Left ventricle myocardium inferior (tissue), 1 donor: Measurements from ENCODE around the gene PDE6B. TPM values are rescaled to one million over a fixed set of nuclear protein-coding genes. Genes with fewer than 3 reads are reported as not detected.

Source experiments
- DNase-seq: peaks from one replicate; pipeline ENCODE4 v3.0.0-alpha.2; 2020
- H3K27ac ChIP-seq: fragments of 200-600 bp; replicated peaks from 2 replicates; pipeline ENCODE4 v1.8.0; 2021
- H3K27me3 ChIP-seq: fragments of 200-600 bp; 2 replicates; pipeline ENCODE4 v1.8.0; 2021; ENCODE audit warnings: low read depth
- H3K36me3 ChIP-seq: fragments of 200-600 bp; 2 replicates; pipeline ENCODE4 v1.8.0; 2021
- H3K4me1 ChIP-seq: fragments of 200-600 bp; 2 replicates; pipeline ENCODE4 v1.8.0; 2021
- H3K4me3 ChIP-seq: fragments of 200-600 bp; 2 replicates; pipeline ENCODE4 v1.8.0; 2021; ENCODE audit warnings: mild to moderate bottlenecking, moderate library complexity
- H3K9me3 ChIP-seq: fragments of 200-600 bp; replicated peaks from 2 replicates; pipeline ENCODE4 v1.8.0; 2021
- intact Hi-C: fragments of 100-400 bp; cut with micrococcal nuclease; formaldehyde crosslinking; loops from one replicate; pipeline ENCODE4 v1.11.0; 2022
- total RNA-seq: library from RNA; stranded (reverse); fragmentation: NEBNext Ultra II Directional; extraction: Animal tissue kit (Norgen Biotek cat#: 25700); gene quantifications from one replicate; pipeline ENCODE4 v1.2.1, GENCODE V29; 2021
- TF ChIP-seq, protein P1 (sequence below): fragments of 200-600 bp; IDR thresholded peaks from 2 replicates; pipeline ENCODE4 v1.8.0; 2021; ENCODE audit warnings: antibody characterized with exemption, mild to moderate bottlenecking, borderline replicate concordance
- donor health status: DM: no; HTN: yes; CAD: no; lungs with severe emphysema.

The PDE6B gene
- total RNA-seq, 1 donor from 2014 or later: 2.7 TPM

DNA sequence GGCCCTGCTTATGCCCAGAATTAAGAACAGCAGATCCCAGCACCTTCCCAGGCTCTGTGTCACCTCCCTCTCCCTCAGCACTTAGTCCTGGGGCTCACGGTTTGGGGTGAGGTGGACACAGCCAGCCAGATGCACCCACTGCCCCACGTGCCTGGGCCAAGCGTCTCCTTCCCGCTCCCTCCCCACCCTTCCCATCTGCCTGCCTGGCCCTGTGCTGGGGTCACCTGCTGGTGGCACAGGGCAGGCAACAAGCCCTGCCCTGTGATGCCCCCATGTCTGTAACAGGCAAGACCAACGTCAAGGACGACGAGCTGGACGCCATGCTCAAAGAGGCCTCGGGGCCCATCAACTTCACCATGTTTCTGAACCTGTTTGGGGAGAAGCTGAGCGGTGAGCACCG, 54.3 kb downstream of the PDE6B start:
- no peak overlapping the region for H3K27ac ChIP-seq
- DNase-seq: no peak
- intact Hi-C loops: no loop called here

DNA sequence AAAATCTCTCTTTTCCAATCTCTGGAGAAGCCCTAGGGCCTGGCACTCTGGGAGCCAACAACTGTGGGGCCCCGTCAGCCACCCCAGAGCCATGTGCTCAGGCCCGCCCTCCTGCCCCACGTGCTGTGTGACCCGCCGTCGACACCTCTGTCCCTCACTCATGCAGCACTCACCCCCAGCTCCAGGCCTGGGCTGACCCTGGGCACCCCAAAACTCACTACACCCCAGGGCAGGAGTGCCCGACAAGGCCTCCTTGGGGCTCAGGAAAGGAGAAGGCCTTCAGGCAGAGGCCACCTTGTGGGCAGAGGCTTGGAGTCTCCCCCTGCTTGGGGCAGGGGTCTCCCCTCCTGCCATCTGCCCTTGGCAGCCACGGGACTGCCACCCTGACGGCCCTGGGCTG, 54.7 kb downstream of the PDE6B start:
- Histone ChIP-seq H3K9me3 (no peaks in the 10 kb centered on the region), H3K4me3 (no peak overlapping the region), H3K4me1 (peaks cover 42% of the 10 kb centered on the region), H3K27me3 (no peaks in the 10 kb centered on the region), H3K27ac (no peak overlapping the region), H3K36me3 (no peaks in the 10 kb centered on the region)
- TF ChIP-seq, protein P1, sequence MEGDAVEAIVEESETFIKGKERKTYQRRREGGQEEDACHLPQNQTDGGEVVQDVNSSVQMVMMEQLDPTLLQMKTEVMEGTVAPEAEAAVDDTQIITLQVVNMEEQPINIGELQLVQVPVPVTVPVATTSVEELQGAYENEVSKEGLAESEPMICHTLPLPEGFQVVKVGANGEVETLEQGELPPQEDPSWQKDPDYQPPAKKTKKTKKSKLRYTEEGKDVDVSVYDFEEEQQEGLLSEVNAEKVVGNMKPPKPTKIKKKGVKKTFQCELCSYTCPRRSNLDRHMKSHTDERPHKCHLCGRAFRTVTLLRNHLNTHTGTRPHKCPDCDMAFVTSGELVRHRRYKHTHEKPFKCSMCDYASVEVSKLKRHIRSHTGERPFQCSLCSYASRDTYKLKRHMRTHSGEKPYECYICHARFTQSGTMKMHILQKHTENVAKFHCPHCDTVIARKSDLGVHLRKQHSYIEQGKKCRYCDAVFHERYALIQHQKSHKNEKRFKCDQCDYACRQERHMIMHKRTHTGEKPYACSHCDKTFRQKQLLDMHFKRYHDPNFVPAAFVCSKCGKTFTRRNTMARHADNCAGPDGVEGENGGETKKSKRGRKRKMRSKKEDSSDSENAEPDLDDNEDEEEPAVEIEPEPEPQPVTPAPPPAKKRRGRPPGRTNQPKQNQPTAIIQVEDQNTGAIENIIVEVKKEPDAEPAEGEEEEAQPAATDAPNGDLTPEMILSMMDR: no peak
- no peak for DNase-seq
- intact Hi-C loops: no loop called here

More for the DNA sequence above, 54.3 kb downstream of the PDE6B start:
- no peaks in the 10 kb centered on the region for H3K9me3 ChIP-seq
- no peak overlapping the region for H3K4me3 ChIP-seq
- no peaks in the 10 kb centered on the region for H3K27me3 ChIP-seq
- H3K4me1 ChIP-seq: peaks cover 47% of the 10 kb centered on the region
- H3K36me3 ChIP-seq: no peaks in the 10 kb centered on the region
- TF ChIP-seq, protein P1: no peak

DNA sequence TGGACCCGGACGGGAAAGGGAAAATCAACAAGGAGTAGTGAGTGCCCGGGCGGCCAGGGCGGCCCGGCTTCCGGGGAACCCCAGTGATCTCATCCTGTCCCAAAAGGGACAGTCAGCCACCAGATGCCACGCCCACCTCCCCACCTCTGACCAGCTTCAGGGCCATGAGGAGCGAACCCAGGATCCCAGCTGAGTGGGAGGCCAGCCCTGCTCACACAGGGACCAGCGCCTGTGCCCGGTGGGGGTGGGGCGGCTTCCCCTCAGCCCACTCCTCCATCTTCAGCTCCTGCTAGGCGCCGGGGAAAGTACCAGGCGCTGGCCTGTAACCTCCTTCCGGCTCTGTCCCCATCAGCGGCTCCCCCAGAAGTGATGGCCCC, 55.2 kb downstream of the PDE6B start:
- intact Hi-C loops: no loop called here
- no peaks in the 10 kb centered on the region for H3K27me3 ChIP-seq
- TF ChIP-seq, protein P1: no peak

DNA sequence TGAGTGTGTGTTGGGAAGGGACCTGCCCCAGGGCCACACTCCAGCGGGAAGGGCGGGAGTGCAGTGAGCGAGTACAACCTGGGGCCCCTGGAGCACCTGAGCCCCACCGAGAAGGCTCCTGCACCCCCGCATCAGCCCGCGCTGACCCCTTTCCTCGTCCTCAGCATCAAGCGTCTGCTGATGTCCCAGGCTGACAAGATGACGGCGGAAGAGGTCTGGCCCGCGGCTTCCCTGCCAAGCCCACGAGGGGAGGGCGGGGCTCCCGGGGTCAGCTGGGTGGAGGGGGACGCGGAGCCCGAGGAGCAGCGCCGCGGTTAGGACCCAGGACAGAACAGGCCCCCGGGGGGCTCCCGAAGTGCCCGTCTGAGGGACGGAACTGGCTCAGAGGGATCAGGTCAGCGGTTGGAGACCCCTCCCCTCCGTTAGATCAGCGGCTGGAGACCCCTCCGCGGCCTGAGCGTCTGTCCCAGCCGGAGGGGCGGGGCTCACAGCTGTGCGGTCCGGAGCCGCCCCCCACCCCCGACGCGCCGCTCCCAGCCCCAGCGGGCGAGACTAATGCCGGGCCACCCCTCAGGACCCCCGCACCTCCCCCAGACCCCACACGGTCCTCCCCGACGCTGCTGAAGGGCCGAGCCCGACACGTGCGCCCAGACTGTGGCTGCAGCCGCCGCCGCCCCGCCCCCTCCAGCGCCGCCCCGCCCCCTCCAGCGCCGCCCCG, 55.7 kb downstream of the PDE6B start:
- peak overlapping the region; percentile 71 for H3K4me3 ChIP-seq
- peaks cover 32% of the 10 kb centered on the region for H3K4me1 ChIP-seq
- no peaks in the 10 kb centered on the region for H3K9me3 ChIP-seq
- DNase-seq: peak; percentile 78
- intact Hi-C loops: no loop called here
- H3K36me3 ChIP-seq: no peaks in the 10 kb centered on the region
- no peaks in the 10 kb centered on the region for H3K27me3 ChIP-seq
- peak overlapping the region; percentile 29 for H3K27ac ChIP-seq
- TF ChIP-seq, protein P1: no peak

More for the DNA sequence above, 55.2 kb downstream of the PDE6B start:
- H3K4me1 ChIP-seq: peaks cover 38% of the 10 kb centered on the region
- DNase-seq: no peak
- H3K9me3 ChIP-seq: no peaks in the 10 kb centered on the region
- H3K4me3 ChIP-seq: peak overlapping the region; percentile 71
- no peak overlapping the region for H3K27ac ChIP-seq
- no peaks in the 10 kb centered on the region for H3K36me3 ChIP-seq

DNA sequence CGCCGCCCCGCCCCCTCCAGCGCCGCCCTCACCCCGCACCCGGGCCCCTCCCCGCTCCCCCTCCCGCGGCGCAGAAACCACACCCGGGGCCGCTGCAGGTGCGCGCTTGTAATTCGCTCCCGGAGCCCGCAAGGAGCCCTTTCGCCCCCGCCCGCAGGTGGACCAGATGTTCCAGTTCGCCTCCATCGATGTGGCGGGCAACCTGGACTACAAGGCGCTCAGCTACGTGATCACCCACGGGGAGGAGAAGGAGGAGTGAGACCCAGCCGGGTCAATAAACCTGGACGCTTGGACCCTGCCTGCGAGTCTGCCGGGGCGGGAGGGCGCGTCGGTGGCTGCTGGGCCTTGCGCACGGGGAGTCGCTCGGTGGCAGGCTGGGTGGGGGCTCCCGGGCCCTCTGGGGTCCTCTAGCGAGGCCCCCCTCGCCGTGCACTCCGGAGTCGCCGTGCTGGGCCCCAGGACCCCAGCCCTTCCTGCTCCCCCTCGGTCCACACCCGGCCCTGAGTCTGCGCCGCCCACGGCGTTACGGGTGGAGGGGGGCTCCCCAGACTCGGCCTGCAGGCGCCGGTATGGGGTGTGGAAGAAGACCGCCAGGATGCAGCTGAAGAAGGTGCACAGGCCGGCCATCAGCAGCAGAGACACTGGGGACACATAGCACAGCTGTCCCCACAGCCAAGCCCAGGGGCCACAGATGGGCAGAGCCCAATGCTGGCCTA, 56.5 kb downstream of the PDE6B start:
- intact Hi-C loops: no loop called here

More for the DNA sequence above, 56.5 kb downstream of the PDE6B start:
- Histone ChIP-seq H3K27ac (no peak overlapping the region), H3K27me3 (no peaks in the 10 kb centered on the region), H3K36me3 (no peaks in the 10 kb centered on the region), H3K4me1 (peaks cover 34% of the 10 kb centered on the region), H3K4me3 (no peak overlapping the region), H3K9me3 (no peaks in the 10 kb centered on the region)
- no peak for DNase-seq
- TF ChIP-seq, protein P1: no peak
